Mesodermal cell (in vitro differentiated cells): ENCODE measurements around the gene HAT1.
"Not testable (repeated sequence)": the region's sequence is repeated elsewhere in the genome, so short reads cannot be mapped to it uniquely, and the experiment has no call there.

Experiments
- H3K27ac ChIP-seq: 2 replicates; pipeline ENCODE4 v1.7.0; 2013; ENCODE audit warnings: mild to moderate bottlenecking, low read depth, low read length, moderate library complexity; ENCODE audit not compliant: severe bottlenecking
- H3K36me3 ChIP-seq: 2 replicates; pipeline ENCODE4 v1.7.1; 2013; ENCODE audit warnings: mild to moderate bottlenecking, low read length, moderate library complexity; ENCODE audit not compliant: control insufficient read depth, insufficient read depth
- H3K4me1 ChIP-seq: one replicate; pipeline ENCODE4 v1.7.1; 2013; ENCODE audit warnings: mild to moderate bottlenecking, low read length; ENCODE audit not compliant: insufficient read depth, control insufficient read depth, poor library complexity, severe bottlenecking
- H3K4me3 ChIP-seq: 2 replicates; pipeline ENCODE4 v1.7.0; 2013; ENCODE audit warnings: low read length, control low read depth, mild to moderate bottlenecking; ENCODE audit not compliant: insufficient read depth, poor library complexity, severe bottlenecking; ENCODE audit errors: extremely low read depth
- H3K9me3 ChIP-seq: 2 replicates; pipeline ENCODE4 v1.7.1; 2013; ENCODE audit warnings: mild to moderate bottlenecking, low read length, moderate library complexity; ENCODE audit not compliant: control insufficient read depth
- WGBS, 2 experiments: methylation state at CpG; one replicate each; pipeline ENCODE4 v1.1.5; 2013; ENCODE audit warnings: missing lambda C conversion rate in 2 of 2; ENCODE audit not compliant: insufficient coverage in 2 of 2; 5-methylcytosine and 5-hydroxymethylcytosine counted together

Gene HAT1

GRCh38 chr2:171968509-171968908 lies 46.2 kb downstream of the HAT1 start:
- no peaks in the 10 kb centered on the region for H3K4me1 ChIP-seq
- no peak overlapping the region for H3K27ac ChIP-seq
- H3K9me3 ChIP-seq, result no peaks in the 10 kb centered on the region
- H3K4me3 ChIP-seq, result no peak overlapping the region
- H3K36me3 ChIP-seq, result peaks cover 37% of the 10 kb centered on the region

GRCh38 chr2:171972329-171972982 lies 50.2 kb downstream of the HAT1 start:
- Histone ChIP-seq H3K4me1 (no peaks in the 10 kb centered on the region), H3K27ac (no peak overlapping the region), H3K4me3 (no peak overlapping the region), H3K36me3 (peaks cover 44% of the 10 kb centered on the region), H3K9me3 (no peaks in the 10 kb centered on the region)
- WGBS, 2 experiments, result 91 to 100% methylated on average over 1 to 2 of the region's 2 CpGs

GRCh38 chr2:171979103-171979502 lies 56.8 kb downstream of the HAT1 start:
- 100% methylated on average over 3 of the region's 4 CpGs for WGBS, 2 experiments
- peaks cover 45% of the 10 kb centered on the region for H3K36me3 ChIP-seq
- H3K9me3 ChIP-seq, result no peaks in the 10 kb centered on the region
- no peak overlapping the region for H3K4me3 ChIP-seq
- H3K27ac ChIP-seq, result no peak overlapping the region
- no peaks in the 10 kb centered on the region for H3K4me1 ChIP-seq

- H3K36me3 ChIP-seq, result peaks cover 21% of the 10 kb centered on the region
- H3K27ac ChIP-seq, H3K9me3 ChIP-seq, H3K4me1 ChIP-seq, H3K4me3 ChIP-seq: not testable (repeated sequence)
- 88% methylated on average over 1 of the region's 1 CpG; no CpG with 5 or more reads in 1 of the 2 experiments for WGBS, 2 experiments
Measured at GRCh38 chr2:171983924-171984323, 61.7 kb downstream of the HAT1 start.

- no peak overlapping the region for H3K4me3 ChIP-seq
- H3K9me3 ChIP-seq, result no peaks in the 10 kb centered on the region
- no peak overlapping the region for H3K27ac ChIP-seq
- 88 to 93% methylated on average over 2 of the region's 2 CpGs for WGBS, 2 experiments
- H3K36me3 ChIP-seq, result peaks cover 11% of the 10 kb centered on the region
- H3K4me1 ChIP-seq, result no peaks in the 10 kb centered on the region
Measured at GRCh38 chr2:171985076-171985475, 62.8 kb downstream of the HAT1 start.

- Histone ChIP-seq H3K4me1 (no peaks in the 10 kb centered on the region), H3K9me3 (no peaks in the 10 kb centered on the region), H3K4me3 (no peak overlapping the region), H3K27ac (no peak overlapping the region), H3K36me3 (peaks cover 7% of the 10 kb centered on the region)
- WGBS, 2 experiments, result 81 to 95% methylated on average over 2 to 3 of the region's 4 CpGs
Measured at GRCh38 chr2:171986778-171987177, 64.5 kb downstream of the HAT1 start.

GRCh38 chr2:171991027-171991426 lies 68.8 kb downstream of the HAT1 start:
- no peak overlapping the region for H3K4me3 ChIP-seq
- H3K27ac ChIP-seq, result no peak overlapping the region
- no peaks in the 10 kb centered on the region for H3K4me1 ChIP-seq
- H3K9me3 ChIP-seq, result no peaks in the 10 kb centered on the region
- 81 to 86% methylated on average over 2 to 3 of the region's 4 CpGs for WGBS, 2 experiments
- no peaks in the 10 kb centered on the region for H3K36me3 ChIP-seq

- Histone ChIP-seq H3K27ac (no peak overlapping the region), H3K4me3 (no peak overlapping the region), H3K4me1 (no peaks in the 10 kb centered on the region), H3K9me3 (no peaks in the 10 kb centered on the region), H3K36me3 (no peaks in the 10 kb centered on the region)
- 92 to 100% methylated on average over 3 to 4 of the region's 5 CpGs for WGBS, 2 experiments
Measured at GRCh38 chr2:171995586-171995985, 73.3 kb downstream of the HAT1 start.

- Histone ChIP-seq H3K27ac (no peak overlapping the region), H3K4me3 (no peak overlapping the region), H3K36me3 (no peaks in the 10 kb centered on the region), H3K9me3 (no peaks in the 10 kb centered on the region), H3K4me1 (no peaks in the 10 kb centered on the region)
- WGBS, 2 experiments, result 88 to 92% methylated on average over 2 to 5 of the region's 5 CpGs
Measured at GRCh38 chr2:171996021-171996420, 73.8 kb downstream of the HAT1 start.

GRCh38 chr2:171997031-171997430 lies 74.8 kb downstream of the HAT1 start:
- H3K36me3 ChIP-seq, H3K4me3 ChIP-seq, H3K27ac ChIP-seq, H3K9me3 ChIP-seq, H3K4me1 ChIP-seq: not testable (repeated sequence)
- 89 to 100% methylated on average over 2 of the region's 5 CpGs for WGBS, 2 experiments

- H3K4me1 ChIP-seq, result no peaks in the 10 kb centered on the region
- no peak overlapping the region for H3K27ac ChIP-seq
- 60 to 82% methylated on average over 4 of the region's 4 CpGs for WGBS, 2 experiments
Measured at GRCh38 chr2:171999161-171999560, 76.9 kb downstream of the HAT1 start.

More at GRCh38 chr2:171999161-171999560, 76.9 kb downstream of the HAT1 start:
- Histone ChIP-seq H3K9me3 (no peaks in the 10 kb centered on the region), H3K36me3 (no peaks in the 10 kb centered on the region), H3K4me3 (peak overlapping the region; percentile 52)
